ENCODE data around the gene SNCA.

The SNCA gene

DNA sequence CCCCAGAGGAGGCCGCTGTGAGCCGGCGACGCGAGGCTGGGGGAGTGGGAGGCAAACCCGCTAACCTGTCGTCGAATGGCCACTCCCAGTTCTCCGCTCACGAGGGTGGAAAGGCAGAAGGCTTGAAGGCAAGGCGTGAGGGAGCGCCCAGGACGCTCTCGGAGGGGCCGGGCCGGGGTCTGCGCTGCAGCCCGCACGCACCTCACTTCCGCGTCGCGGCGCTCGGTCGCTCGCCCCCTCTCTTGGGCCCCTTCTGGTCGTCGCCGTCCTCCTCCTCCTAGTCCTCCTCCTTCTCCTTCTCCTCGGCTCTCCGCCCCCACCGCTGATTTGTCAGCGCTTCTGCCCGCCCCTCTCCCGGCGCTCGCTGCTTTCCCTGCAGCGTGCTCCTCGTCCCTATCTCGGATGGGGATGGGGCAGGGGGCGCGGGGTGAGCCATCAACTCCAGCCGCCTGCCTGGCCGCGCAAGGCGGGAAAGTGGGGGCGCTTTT, at the start of gene SNCA:
Gene SNCA (minus strand): TSS at position 265 of the 488 bp plus-strand sequence. CDS start 1,494 bp downstream, outside the sequence.
- peak; percentile 22 for DNase-seq

DNA sequence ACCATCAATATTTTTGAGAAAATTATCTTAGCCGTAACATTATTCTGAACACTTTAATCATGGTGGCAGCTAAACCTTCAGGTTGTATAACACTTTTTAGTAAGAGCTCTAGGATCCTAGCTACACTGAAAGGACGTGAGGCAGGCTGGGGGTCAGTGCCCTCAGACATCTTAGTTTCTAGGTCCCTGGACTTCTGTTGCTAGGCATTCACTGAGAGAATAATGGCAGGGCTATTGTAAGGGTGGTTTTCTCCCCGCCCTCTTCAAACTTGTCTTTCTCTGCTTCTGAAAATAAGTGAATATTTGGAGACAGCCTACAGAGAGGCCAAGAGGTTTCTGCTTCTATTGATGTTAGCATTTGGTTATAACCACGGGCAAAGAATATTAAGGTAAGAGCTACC, 42.3 kb upstream of the SNCA start:
- DNase-seq = no peak

DNA sequence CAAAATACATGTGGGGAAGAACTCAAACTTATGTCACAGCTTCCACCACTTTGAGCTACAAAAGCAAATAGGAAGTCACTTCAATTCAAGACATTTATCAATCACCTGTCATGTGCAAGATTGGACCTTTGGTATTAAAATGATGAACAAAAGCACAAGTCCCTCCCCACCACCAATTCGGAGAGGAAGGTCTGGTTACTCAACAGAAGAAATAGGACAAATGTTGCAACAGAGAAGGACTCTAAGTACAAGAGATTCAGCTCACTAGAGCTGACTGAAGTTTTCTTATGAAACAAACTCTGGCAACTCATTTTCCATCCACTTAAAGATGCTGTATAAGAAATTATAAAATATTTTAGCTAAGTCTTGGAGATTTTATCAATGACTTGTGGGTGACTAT, 41.6 kb upstream of the SNCA start:
- no peak for DNase-seq

DNA sequence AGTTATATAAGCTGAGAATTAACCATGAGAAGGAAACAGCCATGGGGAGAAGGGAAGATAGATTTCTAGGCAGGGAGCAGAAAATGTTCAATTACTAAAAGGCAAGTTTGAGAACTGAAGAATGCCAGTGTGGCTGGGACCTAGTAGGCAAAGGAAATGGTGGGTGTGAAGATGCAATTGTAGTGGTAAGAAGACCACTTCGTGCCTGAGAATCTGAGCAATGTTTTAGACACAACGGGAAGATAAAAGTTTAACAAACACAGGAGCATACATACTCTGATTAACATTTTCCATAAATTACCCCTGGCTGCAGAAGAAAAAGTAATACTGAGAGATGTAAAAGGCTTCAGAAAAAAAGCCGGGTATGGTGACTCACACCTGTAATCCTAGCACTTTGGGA, 39.6 kb upstream of the SNCA start:
- no peak for DNase-seq

DNA sequence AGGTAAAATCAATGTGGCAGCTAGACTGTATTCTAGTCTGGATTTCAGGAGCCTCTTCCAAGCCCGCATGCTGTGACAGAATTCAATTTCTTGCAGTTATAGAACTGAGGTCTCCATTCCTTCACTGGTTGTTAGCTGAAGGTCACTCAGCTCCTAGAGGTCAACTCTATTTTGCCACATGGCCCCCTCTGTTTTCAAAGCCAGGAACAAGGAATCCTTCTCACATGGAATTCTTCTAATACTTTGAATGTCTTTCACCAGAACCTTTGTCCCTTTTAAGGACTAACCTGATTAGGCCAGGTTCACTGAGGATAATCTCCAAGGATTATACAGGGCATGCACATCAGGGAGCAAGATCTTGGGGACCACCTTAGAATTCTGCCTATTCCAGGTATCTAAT, 34.2 kb upstream of the SNCA start:
- DNase-seq = no peak

DNA sequence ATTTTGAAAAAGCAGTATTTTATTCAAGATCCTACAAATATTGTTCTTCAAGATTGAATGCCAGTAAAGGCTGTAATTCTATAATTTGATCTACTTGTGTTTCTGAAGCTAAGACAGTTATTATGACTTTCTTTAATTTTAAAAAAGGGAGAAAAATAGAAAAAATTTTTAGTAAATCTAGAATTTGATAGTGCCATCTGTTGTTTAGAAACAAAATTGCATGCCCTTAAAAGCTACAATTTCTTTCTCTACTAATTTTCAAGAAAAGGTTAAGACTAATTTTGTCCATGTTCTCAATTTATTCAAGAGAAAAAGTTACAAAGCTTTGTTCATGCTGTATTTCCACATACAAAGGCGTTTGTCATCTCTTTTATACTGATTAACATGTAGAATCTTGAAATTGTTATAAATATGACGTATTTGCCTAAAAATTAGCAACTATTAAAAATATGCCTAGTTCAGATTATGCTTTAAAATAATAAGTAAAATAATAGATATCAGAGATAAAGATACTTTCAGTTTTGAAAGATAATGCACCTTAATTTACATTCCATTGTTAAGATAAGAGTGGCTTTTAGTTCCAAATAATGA, 32.1 kb upstream of the SNCA start:
- no peak for DNase-seq

DNA sequence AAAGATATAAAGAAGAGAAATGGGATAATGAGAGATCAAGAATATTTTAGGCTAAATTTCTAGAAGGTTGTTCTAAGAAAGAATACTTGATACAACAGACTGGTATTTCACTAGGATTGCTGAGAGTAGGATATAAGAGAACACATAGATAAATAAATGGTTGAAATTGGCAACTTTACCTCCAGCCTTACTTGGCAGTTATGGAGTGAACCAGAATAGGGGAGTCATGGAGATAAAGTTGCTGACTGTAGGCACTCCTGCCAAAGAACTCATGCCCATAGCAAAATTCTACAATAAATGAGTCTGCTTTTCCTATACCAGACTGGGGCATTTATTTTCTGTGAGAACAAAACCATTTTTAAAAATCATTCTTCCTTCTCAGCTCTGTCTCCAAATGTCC, 31.3 kb upstream of the SNCA start:
- DNase-seq = no peak

DNA sequence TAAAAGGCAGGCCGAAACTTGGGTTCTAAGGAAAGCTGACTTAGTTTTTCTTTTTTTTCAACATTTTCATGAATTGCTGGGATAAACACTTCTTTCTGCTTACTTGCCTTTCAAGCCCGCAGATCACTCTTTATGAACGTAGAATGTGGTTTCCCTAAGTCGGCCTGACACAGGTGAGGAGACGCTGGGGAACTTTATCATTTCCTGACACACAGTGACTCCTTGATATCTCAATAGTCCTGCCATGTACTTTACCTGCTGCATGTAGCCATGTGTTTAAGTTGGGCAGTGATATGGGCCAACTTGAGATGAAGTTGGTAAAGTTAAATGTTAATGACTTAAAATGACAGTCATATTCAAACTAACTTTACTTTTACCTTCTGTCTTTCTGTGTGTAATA, 26.6 kb upstream of the SNCA start:
- DNase-seq = no peak

DNA sequence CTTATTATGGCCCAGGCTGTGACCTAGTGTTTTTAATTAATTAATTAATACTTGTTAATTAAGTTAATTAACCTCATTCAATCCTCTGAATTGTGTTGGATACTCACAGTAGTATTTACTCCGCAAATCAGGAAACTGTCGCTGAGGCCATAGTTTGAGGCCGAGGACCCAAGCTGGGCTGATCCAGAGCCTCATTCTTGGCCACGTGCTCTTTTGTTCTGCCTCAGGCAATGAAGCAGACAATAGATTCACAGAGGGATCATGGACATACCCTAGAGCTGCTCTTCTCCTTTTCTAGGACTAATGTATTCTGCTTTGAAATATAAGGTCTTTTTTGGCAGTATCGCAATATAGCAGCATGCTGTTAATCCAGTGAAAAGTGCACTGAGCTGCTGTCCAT, 24.0 kb upstream of the SNCA start:
- no peak for DNase-seq

DNA sequence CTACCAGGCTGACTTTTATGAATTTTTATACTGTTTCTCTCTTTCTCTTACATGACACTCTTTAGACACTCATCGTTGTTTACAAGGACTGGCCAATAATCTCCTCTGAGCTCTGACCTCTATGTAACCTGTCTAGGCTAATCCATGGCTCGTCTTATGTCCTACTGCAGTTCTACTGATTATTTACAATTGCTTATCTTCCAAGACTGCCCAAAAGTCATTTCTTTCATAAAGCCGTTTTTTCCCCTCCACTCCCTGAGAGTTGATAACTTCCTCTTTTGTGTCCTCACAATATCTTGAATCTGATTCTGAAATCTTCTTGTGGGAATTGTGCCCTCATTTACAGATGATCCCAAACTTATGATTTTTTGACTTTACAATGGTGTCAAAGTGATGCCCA, 18.3 kb upstream of the SNCA start:
- DNase-seq = no peak

DNA sequence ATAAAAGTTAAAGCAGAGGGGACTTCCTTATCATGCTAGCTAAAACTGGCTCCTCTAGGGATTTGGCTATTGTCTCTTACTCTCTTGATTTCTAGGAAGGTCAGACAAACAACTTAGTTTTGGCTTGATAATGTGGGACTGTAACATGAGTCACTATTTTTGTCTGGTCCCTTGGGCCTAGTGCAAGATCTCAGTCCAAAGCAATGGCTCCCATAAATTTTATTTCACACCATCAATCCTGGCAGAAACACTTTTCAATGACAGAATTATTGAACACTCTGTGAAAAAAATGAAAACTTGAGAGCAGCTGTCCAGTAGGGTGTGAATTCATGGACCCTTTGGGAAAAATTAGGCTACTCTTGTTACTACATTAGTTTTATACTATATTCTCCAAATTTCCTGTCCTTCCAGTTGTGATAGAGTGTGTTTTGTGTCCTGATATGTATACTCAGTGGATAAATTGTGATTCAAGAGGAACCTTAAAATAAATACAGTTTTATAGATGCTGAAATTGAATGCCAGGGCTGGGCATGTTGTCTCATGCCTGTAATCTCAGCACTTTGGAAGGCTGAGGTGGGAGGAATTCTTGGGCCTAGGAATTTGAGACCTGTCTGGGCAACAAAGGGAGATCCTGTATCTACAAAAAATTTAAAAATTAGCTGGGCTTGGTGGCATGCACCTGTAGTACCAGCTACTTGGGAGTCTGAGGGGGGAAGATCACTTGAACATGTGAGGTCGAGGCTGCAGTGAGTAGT, 10.8 kb upstream of the SNCA start:
- no peak for DNase-seq

DNA sequence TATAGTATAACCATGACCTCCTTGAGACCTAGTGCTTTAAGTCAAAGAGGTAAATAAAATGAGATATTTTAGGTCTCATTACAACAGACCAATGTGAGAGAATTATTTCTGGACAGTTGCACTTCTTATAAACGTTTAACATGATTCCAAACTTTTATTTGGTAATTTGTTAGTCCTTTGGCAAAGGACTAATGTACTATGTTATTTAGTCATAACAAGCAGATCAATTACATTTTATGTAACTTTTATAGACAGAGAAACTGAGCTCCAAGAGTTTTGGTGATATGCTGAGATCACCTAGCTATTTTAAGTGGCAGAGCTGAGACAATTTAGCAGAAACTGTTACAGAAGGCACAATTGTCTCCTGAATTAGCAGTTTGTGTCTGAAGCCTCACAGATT, 2.6 kb upstream of the SNCA start:
- no peak for DNase-seq

DNA sequence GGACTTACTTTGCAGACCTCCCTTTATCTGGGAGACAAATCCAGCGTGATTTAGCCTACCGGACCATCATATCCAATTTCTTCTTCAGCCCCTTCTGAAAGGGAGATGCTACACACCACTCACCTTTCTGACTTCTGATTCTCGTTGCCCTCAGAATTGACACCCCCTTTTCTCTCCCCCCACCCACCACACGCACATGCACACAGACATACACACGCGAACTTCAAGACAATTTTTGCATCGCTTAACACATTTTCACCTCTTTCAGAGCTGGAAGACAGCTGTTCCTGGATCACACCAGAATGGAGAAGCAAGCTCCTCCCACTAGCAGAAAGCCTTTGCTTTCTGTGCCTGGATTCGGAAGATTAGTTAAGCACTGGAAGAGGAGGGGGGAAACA, 1.0 kb upstream of the SNCA start:
- no peak for DNase-seq

DNA sequence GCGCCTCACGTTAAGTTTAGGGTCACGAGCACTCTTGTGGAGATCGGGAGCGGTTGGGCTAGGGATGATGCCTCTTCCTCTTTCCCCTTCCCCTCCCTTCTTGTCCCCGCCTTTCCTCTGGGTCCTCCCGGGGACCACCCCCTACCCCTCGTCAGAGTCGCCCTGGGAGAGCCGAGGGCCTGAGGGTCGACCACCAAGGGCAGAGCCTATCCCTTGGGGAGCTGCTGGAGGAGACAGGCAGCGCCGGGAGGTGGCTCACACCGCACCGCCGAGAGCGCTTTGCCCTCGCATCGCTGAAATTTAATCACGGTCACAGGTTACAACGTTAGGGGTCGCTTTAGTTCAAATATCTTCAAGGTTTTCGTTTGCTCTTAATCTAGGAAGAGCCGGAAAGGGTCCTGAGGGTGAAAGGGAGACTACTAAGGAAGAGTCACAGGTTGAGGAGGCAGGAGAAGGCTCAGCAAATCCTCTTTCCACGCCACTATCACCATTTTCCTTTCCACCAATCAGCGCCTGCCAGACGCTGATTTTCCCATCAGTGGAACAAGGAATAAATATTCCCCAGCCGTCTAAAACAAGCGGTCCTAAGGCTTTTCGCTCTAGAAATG, 528 bp upstream of the SNCA start:
- DNase-seq = no peak

DNA sequence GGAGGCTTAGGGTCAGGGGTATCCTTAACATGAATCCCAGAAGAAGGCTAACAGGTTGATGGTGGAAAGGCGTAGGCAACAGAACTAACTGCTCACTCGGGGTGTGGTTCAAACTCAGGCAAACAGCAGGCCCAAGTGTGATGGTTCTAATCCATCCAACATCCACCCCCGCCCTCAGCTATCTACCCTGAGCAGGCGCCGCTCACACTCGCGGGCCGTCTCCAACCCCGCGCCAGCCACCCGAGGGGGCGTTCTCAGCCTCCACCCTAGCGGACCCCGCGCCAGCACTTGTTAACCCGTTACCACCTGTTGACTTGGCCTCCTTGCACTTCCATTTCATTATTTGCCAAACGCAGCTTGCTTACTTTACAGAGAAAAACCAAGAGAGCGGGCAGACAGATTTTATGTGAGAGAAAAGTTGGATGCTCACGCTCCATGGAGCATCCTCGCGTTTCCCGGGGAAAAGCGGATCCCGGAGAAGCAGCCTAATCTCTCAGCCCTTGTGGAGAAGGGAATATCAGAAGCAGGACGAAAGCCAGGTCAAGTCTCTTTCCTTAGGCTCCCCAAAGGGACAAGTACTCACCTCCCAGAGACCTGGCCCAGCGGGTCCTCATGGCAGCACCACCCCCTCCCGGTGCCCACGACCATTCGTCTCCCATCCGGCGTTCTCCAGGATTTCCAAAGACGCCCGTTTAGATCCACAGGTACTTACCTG, 773 bp downstream of the SNCA start:
- DNase-seq = no peak

DNA sequence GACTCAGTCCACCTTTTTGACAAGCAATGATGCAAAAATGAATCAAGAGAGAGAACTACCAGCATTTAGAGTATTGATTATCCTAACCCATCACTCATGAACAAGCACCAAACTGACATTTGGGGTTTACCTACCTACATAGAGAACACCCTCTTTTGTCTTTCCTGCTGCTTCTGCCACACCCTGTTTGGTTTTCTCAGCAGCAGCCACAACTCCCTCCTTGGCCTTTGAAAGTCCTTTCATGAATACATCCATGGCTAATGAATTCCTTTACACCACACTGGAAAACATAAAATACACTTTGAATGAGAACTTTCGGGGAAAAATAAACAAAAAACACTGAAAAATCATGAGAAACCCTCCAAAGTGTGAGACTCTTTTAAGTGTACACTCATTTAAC, 1.5 kb downstream of the SNCA start:
- DNase-seq = no peak

DNA sequence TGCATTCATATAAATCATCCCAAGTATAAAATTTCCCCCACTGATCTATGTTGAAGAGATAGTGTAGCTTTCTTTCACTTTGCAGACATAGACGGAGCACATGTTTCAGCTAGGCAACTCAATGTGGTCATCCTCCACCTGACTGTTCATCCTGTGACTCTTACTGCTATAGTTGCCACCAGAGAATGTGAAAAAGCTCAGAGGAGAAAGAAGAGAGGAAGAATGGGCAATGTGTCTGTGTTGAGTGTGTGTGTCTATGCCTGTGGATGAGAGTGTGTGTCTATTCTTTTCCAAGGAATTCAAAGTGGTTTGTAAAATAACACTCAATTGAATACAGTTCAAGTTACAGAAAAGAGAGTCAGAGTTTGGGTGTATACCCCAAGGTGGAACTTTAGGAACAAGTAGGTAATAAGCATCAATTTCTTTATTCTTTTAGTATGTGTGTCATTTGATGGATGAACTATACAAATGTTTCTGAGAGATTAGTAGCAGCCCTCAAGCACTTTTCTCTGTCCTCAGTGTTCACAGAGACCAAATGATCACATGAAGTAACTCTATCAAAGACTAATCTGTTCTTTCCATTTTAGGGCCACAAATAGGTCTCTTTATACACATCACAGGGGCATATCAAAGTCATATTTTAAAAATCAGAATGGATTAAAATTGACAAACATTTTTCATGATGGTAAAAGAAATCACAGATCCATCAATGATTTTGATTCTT, 2.3 kb downstream of the SNCA start:
- no peak for DNase-seq

DNA sequence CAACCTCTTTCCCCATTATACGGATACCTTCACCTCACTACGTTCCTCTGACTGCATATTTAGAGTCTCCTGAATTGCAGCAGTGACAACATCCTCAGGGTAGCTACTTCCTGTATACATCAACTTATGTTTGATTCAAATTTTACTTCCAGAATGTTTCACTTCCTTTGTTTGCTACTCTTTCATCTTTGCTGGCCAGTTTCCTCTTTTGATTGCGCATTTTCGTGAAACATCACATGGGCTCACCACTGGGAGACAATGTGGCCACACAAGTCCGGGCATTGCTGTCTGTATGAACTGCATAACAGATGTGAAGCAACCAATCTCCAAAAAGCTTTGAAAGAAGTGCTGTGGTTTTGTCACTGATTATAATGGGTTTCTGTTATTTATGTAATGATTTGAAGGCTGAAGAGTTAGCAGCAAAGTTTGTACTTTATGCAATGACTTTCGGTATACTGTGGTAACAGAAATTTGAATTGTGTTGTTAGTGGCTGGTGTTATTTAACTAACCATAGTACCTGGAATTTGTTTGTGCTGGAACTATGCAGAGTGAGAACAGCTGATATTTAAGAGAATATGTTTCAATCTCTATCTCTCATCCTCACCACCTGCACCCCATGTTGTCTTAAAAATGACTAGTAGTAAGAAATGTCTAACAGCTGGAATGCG, 7.4 kb downstream of the SNCA start:
- no peak for DNase-seq

DNA sequence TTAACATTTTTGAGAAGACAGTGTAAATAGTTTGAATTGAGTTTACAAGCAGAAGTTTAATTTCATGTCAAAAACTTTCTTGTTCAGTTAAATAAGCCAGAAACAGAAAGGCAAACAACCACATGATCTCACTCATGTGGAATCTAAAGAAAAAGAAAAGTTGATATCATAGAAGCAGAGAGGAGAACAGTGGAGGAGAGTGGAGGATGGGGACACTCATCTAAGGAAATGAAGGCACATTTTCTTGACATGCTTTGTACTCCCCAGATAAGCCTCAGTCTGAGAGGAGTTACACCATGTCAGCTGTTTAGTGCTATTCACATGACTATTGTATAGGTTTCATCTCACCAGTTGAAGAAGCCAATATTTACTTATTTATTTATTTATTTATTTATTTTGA, 13.5 kb downstream of the SNCA start:
- no peak for DNase-seq

DNA sequence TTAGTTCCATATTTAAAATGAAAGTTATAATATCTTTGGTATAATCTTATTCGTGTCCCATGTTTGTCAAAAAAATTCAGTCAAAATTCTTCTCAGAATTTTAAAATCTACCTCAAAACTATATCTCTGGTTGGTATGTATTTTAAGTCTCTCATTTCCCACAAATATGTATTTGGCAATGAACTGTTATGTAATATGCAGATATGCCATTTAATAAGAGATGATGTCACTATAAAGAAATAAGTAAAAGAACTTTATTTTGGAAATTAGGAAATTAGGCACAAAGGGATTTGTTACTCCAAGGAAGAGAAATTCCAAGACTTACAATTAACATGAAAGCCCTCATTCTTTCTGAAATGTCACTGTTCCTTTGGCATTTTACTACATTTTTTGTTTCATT, 15.3 kb downstream of the SNCA start:
- no peak for DNase-seq

DNA sequence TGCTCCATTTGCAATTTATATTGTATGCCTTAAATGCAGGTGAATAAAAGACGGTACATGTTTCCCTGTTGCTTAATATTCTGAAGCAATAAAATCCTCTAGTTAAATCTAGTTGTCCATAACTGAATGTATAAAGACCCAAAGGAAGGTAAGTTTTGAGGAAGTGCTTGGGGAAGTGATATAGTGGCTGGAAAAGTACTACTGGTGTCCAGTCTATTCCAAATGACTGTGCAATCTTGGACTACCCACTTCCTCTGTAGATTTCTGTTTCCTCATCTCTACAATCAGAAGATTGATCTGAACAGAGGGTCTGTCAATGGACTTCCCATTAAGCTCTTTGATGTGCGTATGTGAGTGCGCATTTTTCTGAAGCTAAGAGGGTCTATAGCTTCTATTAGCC, 17.0 kb downstream of the SNCA start:
- DNase-seq = no peak

DNA sequence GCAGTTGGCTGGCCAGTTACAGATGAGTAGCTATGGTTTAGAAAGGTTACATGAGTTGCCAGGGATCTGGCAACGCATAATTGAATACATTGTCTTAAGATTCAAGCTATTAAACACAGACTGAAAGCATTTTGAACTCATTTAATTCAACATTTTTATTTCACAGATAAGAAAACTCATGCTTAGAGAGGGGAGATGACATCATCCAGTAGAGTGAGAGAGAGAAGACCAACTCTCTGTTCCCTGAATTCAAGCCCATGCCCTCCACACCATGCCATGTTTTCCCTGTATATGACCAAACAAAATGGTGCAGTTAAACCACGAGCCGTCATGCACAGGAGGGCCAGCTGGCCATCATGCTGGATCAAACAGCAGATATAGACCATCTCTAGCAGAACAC, 22.6 kb downstream of the SNCA start:
- no peak for DNase-seq

DNA sequence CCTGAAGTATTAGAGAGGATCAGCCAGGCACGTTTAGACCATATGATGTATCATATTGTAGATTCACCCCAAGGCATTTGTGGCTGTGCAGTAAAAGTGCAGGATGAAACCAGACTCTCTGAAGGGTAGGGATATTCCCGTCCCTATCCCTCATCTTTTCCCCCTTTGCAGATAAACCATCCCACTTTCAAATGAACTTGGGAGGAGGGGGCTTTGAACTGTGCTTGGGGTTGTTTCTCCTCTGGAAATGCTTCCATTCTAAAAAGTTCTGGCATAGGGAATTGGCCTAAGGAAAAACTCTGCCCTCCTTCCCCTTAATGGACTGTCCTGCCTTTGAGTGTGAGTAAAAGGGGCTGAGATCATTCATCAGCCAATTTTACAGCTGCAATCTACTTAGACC, 23.8 kb downstream of the SNCA start:
- DNase-seq = no peak
